ENCODE measurements around the gene CFAP99. TPM values are rescaled to one million over a fixed set of nuclear protein-coding genes. Genes with fewer than 3 reads are reported as not detected.

CFAP99 gene
- total and polyA plus RNA-seq, 2 donors from 2014 or later, result 1.5 to 1.7 TPM

DNA sequence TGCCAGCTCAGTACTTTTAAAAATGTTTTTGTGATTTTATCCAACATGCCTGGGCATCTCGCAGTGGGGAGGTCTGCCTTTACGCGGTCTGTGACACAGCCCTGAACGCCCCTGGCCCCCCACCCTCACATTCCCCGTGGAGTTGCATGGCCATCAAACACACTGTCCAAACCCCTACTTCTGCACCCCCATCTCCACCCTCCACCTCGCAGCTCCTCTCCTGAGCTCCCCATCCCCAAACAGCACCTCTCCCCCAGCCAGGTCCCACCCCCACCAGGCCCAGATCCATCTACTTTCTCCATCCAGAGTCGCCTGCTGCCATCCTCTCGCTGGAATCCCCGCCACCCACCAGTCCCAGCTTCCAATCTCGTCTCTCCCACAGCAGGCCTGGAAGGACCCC, 9.8 kb upstream of the CFAP99 start:
- intact Hi-C loops (cut with DNase I), result no loop called here
- H3K36me3 ChIP-seq (ENCODE audit: control insufficient read depth in 2 of 3, insufficient read depth in 3 of 3, low read length in 3 of 3), result no peaks in the 10 kb centered on the region
- TF ChIP-seq, protein P1, sequence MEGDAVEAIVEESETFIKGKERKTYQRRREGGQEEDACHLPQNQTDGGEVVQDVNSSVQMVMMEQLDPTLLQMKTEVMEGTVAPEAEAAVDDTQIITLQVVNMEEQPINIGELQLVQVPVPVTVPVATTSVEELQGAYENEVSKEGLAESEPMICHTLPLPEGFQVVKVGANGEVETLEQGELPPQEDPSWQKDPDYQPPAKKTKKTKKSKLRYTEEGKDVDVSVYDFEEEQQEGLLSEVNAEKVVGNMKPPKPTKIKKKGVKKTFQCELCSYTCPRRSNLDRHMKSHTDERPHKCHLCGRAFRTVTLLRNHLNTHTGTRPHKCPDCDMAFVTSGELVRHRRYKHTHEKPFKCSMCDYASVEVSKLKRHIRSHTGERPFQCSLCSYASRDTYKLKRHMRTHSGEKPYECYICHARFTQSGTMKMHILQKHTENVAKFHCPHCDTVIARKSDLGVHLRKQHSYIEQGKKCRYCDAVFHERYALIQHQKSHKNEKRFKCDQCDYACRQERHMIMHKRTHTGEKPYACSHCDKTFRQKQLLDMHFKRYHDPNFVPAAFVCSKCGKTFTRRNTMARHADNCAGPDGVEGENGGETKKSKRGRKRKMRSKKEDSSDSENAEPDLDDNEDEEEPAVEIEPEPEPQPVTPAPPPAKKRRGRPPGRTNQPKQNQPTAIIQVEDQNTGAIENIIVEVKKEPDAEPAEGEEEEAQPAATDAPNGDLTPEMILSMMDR (IDR thresholded peaks at IDR 0.05; ENCODE audit: borderline replicate concordance, extremely low read depth, insufficient read depth), result no peak
- no peak overlapping the region for H3K9ac ChIP-seq (ENCODE audit: low read length in 3 of 3)
- peaks cover 2% of the 10 kb centered on the region for H3K27me3 ChIP-seq (ENCODE audit: control insufficient read depth, insufficient read depth, low read length)
- DNase-seq, result peak in 1 of 5 donors; percentile 55
- FAIRE-seq, result no peak
- H3K27ac ChIP-seq (ENCODE audit: low read depth in 2 of 2, low read length in 2 of 2), result no peak overlapping the region
- no peaks in the 10 kb centered on the region for H3K9me3 ChIP-seq (ENCODE audit: control insufficient read depth in 2 of 3, insufficient read depth in 1 of 3, low read length in 3 of 3)
- peaks cover 2 to 16% (median 10%) of the 10 kb centered on the region in 3 donors for H3K4me1 ChIP-seq (ENCODE audit: control insufficient read depth in 2 of 3, insufficient read depth in 2 of 3, low read depth in 1 of 3, low read length in 3 of 3)
- no peak overlapping the region for H3K4me3 ChIP-seq (ENCODE audit: low read length in 3 of 3)

DNA sequence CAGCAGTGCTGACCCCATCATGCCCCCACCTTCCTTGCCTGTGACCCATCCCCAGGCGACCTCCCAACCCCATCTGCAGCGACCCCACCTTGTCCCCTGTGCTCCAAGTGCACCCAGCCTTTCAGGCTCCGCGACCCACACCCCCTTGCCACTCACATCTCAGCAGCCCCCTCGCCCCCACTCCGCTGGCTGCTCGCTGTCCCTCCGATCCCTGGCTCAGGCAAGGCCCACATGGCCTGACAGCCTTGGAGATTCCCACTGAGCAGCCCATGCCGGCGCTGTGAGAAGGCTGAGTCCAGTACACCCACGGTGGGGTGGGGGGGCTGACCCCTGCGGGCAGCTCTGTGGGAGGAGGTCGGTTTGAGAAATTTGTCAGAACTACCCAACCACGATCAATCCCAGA, 9.4 kb upstream of the CFAP99 start:
- peak in 1 of 5 donors; percentile 66 for DNase-seq
- H3K9ac ChIP-seq (ENCODE audit: low read length in 3 of 3), result no peak overlapping the region
- H3K36me3 ChIP-seq (ENCODE audit: control insufficient read depth in 2 of 3, insufficient read depth in 3 of 3, low read length in 3 of 3), result no peaks in the 10 kb centered on the region
- H3K4me1 ChIP-seq (ENCODE audit: control insufficient read depth in 2 of 3, insufficient read depth in 2 of 3, low read depth in 1 of 3, low read length in 3 of 3), result peaks cover 2 to 18% (median 10%) of the 10 kb centered on the region in 3 donors
- FAIRE-seq, result no peak
- H3K9me3 ChIP-seq (ENCODE audit: control insufficient read depth in 2 of 3, insufficient read depth in 1 of 3, low read length in 3 of 3), result no peaks in the 10 kb centered on the region
- intact Hi-C loops (cut with DNase I), result no loop called here
- H3K27me3 ChIP-seq (ENCODE audit: control insufficient read depth, insufficient read depth, low read length), result peaks cover 2% of the 10 kb centered on the region
- H3K27ac ChIP-seq (ENCODE audit: low read depth in 2 of 2, low read length in 2 of 2), result no peak overlapping the region
- TF ChIP-seq, protein P1 (IDR thresholded peaks at IDR 0.05; ENCODE audit: borderline replicate concordance, extremely low read depth, insufficient read depth), result no peak
- no peak overlapping the region for H3K4me3 ChIP-seq (ENCODE audit: low read length in 3 of 3)

DNA sequence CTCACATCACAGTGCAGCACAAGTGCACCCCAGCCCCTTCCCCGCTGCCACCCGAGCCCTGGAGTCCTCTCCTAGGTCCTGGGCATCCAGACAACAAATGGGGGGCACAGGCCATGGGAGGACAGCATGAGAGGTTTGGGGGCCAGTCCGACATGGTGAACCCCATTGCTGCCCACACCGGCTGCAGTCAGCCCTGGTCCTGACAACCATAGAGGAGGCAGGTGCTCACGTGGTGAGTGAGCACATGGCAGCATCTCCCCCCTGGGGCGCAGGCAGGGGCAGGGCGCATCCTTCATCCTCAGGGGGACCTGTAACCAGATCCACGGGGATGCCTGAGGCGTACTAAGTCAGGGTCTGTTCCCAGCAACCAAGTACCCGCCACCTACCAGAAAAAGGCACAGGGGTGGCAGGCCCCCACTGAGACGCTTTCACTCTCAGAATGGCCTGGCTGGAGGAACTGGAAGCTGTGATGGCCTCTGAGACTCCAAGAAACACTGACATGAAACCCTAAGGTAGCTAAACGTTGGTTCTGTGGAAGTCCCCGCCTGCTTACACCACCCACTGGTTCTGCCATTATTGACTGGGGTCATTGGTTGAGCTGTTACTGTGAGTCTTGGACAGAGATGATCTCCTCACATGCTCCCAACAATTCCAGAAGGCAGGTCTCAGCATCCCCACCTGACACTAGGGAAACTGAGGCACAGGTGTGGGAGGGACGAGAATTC, 6.8 kb upstream of the CFAP99 start:
- no peak overlapping the region for H3K4me3 ChIP-seq (ENCODE audit: low read length in 3 of 3)
- H3K27ac ChIP-seq (ENCODE audit: low read depth in 2 of 2, low read length in 2 of 2), result peak overlapping the region in 1 of 2 donors; percentile 76
- FAIRE-seq (no peak), DNase-seq (peak in 1 of 5 donors; percentile 63)
- peaks cover 2 to 18% (median 10%) of the 10 kb centered on the region in 3 donors for H3K4me1 ChIP-seq (ENCODE audit: control insufficient read depth in 2 of 3, insufficient read depth in 2 of 3, low read depth in 1 of 3, low read length in 3 of 3)
- intact Hi-C loops (cut with DNase I), result no loop called here
- peaks cover 15% of the 10 kb centered on the region for H3K27me3 ChIP-seq (ENCODE audit: control insufficient read depth, insufficient read depth, low read length)
- no peaks in the 10 kb centered on the region for H3K9me3 ChIP-seq (ENCODE audit: control insufficient read depth in 2 of 3, insufficient read depth in 1 of 3, low read length in 3 of 3)
- H3K36me3 ChIP-seq (ENCODE audit: control insufficient read depth in 2 of 3, insufficient read depth in 3 of 3, low read length in 3 of 3), result no peaks in the 10 kb centered on the region
- TF ChIP-seq, protein P1 (IDR thresholded peaks at IDR 0.05; ENCODE audit: borderline replicate concordance, extremely low read depth, insufficient read depth), result no peak
- H3K9ac ChIP-seq (ENCODE audit: low read length in 3 of 3), result peak overlapping the region in 1 of 3 donors; percentile 61
